ENCODE measurements around the gene TCN1.
"Not testable (repeated sequence)": the region's sequence is repeated elsewhere in the genome, so short reads cannot be mapped to it uniquely, and the experiment has no call there.

The TCN1 gene

DNA sequence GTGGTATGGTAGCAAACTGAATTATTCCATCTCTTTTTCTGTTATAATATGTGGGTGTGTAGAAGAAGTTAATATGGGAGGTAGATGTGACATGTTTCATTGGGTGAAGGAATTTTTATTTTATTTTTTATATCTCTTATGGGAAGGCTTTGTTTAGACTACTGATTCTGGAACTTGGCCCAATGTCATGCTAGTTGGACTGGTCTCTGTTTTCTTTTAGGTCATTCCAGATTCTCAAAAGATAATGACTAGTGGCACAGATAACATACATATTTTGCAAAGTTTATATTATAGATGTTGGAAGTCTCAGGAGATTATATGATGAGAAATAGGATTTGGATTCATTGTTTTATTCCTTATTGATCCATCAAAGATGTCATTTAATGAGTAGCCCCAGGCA is 11.0 kb upstream of the TCN1 start:
- in situ Hi-C loops (cut with HindIII; ENCODE audit: low pct_unique_long_range_greater_than_20kb, low sequenced_read_pairs), result no loop called here
- no peak for DNase-seq (ENCODE audit: low read depth in 1 of 2, low spot score in 1 of 2)
- TF ChIP-seq JUND (IDR thresholded peaks at IDR 0.05; ENCODE audit: low read depth), result no peak

DNA sequence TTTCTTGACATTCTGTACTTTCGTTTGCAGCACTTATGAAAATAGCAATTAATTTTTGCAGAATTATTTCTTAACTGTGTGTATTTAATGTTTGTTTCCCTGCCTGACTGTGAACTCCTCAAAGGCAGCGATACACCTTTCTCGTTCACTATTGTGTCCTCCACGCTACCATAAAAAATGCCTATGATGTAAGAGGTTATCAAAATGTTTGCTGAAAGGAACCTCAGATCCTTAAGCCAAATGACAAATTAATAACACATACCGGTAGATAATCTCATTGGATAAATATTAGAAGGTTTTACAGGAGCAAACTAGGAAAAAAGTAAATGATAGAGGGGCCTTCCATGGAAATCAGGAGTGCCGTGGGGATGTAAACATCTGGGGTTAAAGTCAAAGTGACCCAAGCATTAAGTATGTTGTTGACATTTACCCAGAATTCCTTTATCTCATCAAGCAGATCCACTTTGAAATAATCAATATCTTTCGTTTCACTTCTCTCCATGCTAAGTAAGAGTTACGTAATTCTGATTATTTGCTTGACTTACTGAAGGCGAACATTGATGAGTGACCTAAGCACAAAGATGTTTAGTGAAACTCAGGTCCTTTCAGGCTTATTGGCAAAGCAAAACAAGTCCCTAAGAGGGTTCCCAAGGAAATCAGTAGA is 9.7 kb upstream of the TCN1 start:
- in situ Hi-C loops (cut with HindIII; ENCODE audit: low pct_unique_long_range_greater_than_20kb, low sequenced_read_pairs), result no loop called here
- DNase-seq (ENCODE audit: low read depth in 1 of 2, low spot score in 1 of 2), result no peak
- TF ChIP-seq JUND (IDR thresholded peaks at IDR 0.05; ENCODE audit: low read depth), result no peak

DNA sequence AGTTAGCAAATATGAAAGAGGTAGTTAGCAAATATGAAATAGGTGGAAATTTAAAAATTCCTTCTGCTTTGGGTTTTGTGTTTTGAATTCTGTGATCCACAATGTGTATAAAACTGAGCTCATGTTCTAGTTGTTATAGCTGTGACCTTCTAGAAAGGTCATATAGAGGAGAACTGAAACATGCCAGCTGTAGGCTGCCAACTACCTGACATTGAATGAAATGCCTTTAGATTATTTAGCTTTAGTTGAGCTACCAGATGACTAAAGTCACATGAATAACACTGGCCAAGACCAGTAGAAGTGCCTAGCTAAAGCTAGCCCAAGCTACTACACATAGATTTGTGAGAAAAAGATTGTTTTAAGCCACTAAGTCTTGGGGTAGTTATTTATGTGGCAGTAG is 5.8 kb upstream of the TCN1 start:
- in situ Hi-C loops (cut with HindIII; ENCODE audit: low pct_unique_long_range_greater_than_20kb, low sequenced_read_pairs), result no loop called here
- no peak for DNase-seq (ENCODE audit: low read depth in 1 of 2, low spot score in 1 of 2)
- TF ChIP-seq JUND (IDR thresholded peaks at IDR 0.05; ENCODE audit: low read depth), result no peak

DNA sequence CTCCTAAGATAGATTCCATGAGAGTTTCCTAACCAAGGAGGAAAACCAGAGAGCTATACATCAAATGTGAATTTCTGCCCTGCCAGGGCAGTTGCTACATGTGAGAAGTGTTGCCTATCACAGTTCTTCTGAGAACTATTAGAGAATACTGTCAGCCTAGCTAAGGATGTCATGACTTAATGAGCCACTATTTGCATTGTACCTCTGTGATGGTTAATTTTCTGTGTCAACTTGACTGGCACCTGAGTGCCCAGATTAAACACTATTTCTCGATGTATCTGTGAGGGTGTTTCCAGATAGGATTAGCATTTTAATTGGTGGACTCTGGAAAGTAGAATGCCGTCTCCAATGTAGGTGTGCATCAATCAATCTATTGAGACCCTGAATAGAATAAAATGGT is 1.7 kb upstream of the TCN1 start:
- TF ChIP-seq JUND (IDR thresholded peaks at IDR 0.05; ENCODE audit: low read depth), result no peak
- in situ Hi-C loops (cut with HindIII; ENCODE audit: low pct_unique_long_range_greater_than_20kb, low sequenced_read_pairs), result no loop called here
- DNase-seq (ENCODE audit: low read depth in 1 of 2, low spot score in 1 of 2), result no peak

DNA sequence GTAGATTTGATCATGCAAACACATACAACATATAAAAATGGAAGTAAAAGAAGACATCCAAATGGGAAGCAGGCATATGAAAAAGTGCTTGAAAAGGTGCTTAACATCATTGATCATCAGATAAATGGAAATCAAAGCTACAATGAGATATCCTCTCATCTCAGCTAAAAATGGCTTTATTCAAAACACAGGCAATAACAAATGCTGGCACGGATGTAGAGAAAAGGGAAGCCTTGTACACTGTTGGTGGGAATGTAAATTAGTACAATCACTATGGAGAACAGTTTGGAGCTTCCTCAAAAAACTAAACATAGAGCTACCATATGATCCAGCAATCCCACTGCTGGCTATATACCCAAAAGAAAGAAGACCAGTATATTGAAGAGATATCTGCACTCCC is 549 bp upstream of the TCN1 start:
- no peak for DNase-seq (ENCODE audit: low read depth in 1 of 2, low spot score in 1 of 2)
- in situ Hi-C loops (cut with HindIII; ENCODE audit: low pct_unique_long_range_greater_than_20kb, low sequenced_read_pairs), result no loop called here
- TF ChIP-seq JUND (IDR thresholded peaks at IDR 0.05; ENCODE audit: low read depth), result no peak

DNA sequence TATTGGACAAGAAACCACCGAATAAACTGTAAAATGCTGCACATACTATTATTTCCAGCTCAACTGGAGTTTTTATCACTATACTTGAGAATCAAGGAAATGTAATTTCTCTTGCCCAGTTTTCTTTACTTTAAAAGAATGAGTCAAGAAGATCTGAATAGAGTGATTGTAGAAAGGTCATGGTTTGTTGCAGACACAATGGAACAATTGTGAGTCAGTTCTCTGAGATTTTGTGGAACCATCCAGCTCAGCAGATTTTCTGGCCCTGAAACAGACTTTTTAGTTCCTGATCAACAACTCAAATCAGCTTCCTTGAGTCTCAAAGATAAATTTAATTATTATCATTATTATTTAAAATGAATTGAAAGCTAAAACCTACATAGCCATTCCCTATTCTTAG is 1.3 kb downstream of the TCN1 start:
- in situ Hi-C loops (cut with HindIII; ENCODE audit: low pct_unique_long_range_greater_than_20kb, low sequenced_read_pairs), result no loop called here
- no peak for TF ChIP-seq JUND (IDR thresholded peaks at IDR 0.05; ENCODE audit: low read depth)
- DNase-seq (ENCODE audit: low read depth in 1 of 2, low spot score in 1 of 2), result no peak

DNA sequence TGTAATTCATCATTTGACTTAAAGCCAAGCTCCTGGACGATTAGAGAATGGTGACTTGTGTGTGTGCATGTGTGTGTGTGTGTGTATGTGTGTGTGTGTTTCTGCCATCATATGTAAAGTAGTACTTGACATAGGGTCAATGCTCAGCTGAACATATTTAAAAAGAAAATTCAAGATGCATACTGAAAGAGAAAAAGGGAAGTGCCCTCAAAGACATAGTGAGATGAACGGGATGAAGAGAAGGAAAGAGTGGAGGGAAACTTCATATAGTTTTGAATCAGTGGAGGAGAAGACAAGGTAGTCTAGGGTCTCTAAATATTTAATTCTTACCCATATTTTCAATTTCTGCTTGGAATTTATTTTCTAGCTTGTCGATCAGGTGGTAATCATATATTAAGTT is 4.0 kb downstream of the TCN1 start:
- TF ChIP-seq JUND (IDR thresholded peaks at IDR 0.05; ENCODE audit: low read depth), result no peak
- in situ Hi-C loops (cut with HindIII; ENCODE audit: low pct_unique_long_range_greater_than_20kb, low sequenced_read_pairs), result no loop called here
- no peak for DNase-seq (ENCODE audit: low read depth in 1 of 2, low spot score in 1 of 2)

DNA sequence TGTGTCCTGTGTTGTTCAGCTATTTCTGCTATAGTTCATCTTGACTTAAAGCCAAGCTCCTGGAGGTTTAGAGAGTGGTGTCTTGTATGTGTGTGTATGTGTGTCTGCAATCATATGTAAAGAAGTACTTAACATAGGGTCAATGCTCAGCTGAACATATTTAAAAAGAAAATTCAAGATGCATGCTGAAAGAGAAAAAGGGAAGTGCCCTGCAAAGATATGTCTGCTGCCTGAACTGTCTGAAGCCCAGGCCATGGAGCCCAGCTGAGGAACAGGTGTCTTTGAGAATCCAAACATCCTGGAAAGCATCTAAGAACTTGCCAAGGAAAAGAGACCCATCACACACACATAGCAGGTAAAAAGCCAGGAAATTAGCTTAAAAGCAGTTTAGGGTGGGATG is 6.6 kb downstream of the TCN1 start:
- no peak for DNase-seq (ENCODE audit: low read depth in 1 of 2, low spot score in 1 of 2)
- no peak for TF ChIP-seq JUND (IDR thresholded peaks at IDR 0.05; ENCODE audit: low read depth)
- in situ Hi-C loops (cut with HindIII; ENCODE audit: low pct_unique_long_range_greater_than_20kb, low sequenced_read_pairs), result no loop called here

DNA sequence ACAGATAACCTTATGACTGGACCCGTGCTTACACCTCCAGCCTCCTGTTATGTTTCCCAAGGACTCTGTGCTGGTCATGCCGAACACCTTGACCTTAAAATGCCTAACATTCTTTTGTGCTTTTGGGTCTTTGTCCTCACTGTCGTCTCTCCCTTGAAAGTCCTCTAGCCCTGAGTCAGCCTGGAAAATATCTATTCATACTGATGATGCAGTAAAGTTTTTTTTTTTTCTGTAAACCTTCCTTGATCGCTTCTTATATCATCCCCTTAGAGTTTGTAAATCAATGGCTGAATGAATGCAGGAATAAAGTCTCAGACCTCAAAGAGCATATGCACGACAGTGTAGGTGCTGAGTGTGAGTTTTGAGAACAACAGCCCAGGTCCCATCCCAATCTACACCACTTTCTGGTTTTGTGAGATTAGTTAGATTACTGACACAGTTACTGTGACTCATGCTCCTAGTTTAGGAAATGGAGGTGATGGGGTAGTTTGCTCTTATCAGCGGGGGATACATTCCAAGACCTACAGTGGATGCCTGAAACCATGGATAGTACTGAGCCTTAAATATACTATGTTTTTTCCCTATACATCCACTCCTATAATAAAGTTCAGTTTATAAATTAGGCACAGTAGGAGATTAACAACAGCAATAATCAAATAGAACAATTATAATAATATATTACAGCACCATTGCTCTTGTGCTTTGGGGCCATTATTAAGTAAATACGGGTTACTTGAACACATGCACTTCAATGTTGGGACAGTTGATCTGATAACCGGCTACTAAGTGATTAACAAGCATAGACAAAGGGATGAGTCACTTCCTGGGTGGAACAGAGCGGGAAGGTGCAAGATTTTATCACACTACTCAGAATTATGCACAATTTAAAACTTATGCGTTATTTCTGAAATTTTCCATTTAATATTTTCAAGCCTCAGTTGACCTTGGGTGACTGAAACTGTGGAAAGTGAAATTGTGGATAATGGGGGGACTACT is 8.6 kb downstream of the TCN1 start:
- DNase-seq (ENCODE audit: low read depth in 1 of 2, low spot score in 1 of 2), result no peak
- no peak for TF ChIP-seq JUND (IDR thresholded peaks at IDR 0.05; ENCODE audit: low read depth)
- in situ Hi-C loops (cut with HindIII; ENCODE audit: low pct_unique_long_range_greater_than_20kb, low sequenced_read_pairs), result no loop called here

DNA sequence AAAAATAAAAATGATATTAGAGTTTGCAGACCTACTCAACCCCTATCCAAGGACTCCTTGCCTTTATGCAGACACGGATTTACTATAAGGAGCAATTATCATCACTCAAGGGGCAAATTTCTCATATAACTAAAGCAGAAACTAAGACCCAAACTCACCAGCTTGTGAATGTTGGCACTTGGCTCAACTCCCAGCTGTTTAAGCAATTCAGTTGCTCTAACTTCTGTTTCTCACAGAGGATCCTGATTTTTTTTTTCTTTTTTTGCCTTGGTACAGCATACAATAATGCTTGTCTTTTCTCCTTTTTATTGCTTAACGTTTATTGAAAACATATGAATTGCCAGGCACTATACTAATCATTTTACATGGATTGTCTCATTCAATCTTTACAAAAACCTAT is 11.4 kb downstream of the TCN1 start:
- no peak for DNase-seq (ENCODE audit: low read depth in 1 of 2, low spot score in 1 of 2)
- TF ChIP-seq JUND (IDR thresholded peaks at IDR 0.05; ENCODE audit: low read depth), result no peak
- in situ Hi-C loops (cut with HindIII; ENCODE audit: low pct_unique_long_range_greater_than_20kb, low sequenced_read_pairs), result no loop called here

DNA sequence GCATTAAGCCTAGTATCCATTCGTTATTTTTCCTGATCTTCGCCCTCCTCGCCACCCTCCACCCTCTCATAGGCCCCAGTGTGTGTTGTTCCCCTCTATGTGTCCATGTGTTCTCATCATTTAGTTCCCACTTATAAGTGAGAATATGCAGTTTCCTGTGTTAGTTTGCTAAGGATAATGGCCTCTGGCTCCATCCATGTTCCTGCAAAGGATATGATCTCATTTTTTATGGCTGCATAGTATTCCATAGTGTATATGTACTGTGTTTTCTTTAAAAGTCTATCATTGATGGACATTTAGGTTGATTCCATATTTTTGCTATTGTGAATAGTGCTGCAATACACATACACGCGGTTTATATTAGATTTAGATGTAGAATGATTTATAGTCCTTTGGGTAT is 14.9 kb downstream of the TCN1 start:
- DNase-seq (ENCODE audit: low read depth in 1 of 2, low spot score in 1 of 2); in situ Hi-C loops (cut with HindIII; ENCODE audit: low pct_unique_long_range_greater_than_20kb, low sequenced_read_pairs): not testable (repeated sequence)

DNA sequence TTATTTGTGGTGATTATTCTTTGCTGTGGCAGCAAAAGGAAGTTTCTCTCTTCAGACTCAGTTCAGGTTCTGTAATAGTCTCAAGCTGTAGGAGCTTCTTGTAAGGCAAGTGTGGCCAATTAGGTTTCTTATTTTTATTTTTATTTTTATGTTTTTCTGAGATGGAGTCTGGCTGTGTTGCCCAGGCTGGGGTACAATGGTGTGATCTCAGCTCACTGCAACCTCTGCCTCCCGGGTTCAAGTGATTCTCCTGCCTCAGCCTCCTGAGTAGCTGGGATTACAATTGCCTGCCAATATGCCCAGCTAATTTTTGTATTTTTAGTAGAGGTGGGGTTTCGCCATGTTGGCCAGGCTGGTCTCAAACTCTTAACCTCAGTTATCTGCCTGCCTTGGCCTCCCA is 16.7 kb downstream of the TCN1 start:
- in situ Hi-C loops (cut with HindIII; ENCODE audit: low pct_unique_long_range_greater_than_20kb, low sequenced_read_pairs); DNase-seq (ENCODE audit: low read depth in 1 of 2, low spot score in 1 of 2): not testable (repeated sequence)

DNA sequence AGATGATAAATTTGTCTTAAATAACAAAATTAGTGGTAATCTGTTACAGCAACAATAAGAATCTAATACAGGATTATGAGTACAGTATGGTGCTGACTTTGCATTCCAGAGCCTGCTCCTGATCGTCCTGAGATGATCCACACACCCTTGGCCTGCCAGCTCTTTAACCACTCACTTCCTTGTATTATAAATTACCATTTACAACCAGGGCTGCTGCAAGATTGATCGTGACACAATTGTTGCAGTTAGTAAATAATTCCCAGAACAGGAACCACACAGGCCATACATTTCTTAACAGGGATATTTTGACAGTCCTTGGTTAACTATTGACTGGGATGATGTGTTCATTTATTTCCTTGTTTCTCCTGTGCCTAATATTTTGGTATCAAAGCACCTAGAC is 17.2 kb downstream of the TCN1 start:
- TF ChIP-seq JUND (IDR thresholded peaks at IDR 0.05; ENCODE audit: low read depth), result no peak
- in situ Hi-C loops (cut with HindIII; ENCODE audit: low pct_unique_long_range_greater_than_20kb, low sequenced_read_pairs), result no loop called here
- no peak for DNase-seq (ENCODE audit: low read depth in 1 of 2, low spot score in 1 of 2)

DNA sequence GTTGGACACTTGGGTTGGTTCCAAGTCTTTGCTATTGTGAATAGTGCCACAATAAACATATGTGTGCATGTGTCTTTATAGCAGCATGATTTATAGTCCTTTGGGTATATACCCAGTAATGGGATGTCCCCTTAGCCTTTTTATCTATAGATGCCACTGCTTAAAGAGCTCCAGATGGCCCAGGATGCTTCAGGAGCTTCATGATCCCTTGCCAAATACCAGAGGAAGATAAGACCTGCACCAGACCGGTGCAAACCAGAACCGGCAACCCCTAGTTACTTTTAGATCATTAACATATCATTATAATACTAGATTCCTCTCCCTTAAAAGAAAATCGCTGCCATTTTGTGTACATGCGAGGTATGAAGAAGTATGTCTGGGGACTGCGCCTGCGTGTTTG is 17.8 kb downstream of the TCN1 start:
- in situ Hi-C loops (cut with HindIII; ENCODE audit: low pct_unique_long_range_greater_than_20kb, low sequenced_read_pairs); DNase-seq (ENCODE audit: low read depth in 1 of 2, low spot score in 1 of 2): not testable (repeated sequence)

All from T47D (cell line).